Daoy (cell line): Measurements from ENCODE around the gene SYT9. TPM values are rescaled to one million over a fixed set of nuclear protein-coding genes. Genes with fewer than 3 reads are reported as not detected.

Experiments used
- DNase-seq: peaks from one replicate; pipeline ENCODE4 v3.0.0-alpha.2; 2015; ENCODE audit warnings: low read depth
- total RNA-seq: library from RNA; depleted of rRNA; stranded (reverse); fragments of >200 nt; shearing (Covaris generic); gene quantifications from 2 replicates; pipeline ENCODE4 v1.2.3, GENCODE V29; 2014

The SYT9 gene
- total RNA-seq, 1 experiment from 2014 or later = 1.8 TPM

DNA sequence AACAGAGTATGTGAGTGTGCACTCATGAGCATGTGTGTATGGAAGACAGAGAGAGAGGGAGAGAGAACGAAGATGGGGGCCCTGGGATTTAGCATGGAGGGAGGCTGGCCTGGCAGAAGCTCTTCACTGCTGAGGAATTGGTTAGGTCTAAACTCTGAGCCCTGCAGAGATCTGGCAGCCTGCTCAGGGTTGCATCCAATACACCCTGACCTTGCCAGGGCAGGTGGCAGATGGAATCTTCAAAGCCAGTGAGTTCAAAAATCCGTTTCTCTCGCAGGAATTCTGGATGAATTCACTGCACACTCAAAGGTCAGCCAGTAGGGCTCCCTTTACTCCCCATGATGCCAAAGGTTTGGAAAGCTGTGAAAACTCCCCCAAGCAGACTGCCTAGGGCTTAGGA, 172.2 kb downstream of the SYT9 start:
- no peak for DNase-seq

DNA sequence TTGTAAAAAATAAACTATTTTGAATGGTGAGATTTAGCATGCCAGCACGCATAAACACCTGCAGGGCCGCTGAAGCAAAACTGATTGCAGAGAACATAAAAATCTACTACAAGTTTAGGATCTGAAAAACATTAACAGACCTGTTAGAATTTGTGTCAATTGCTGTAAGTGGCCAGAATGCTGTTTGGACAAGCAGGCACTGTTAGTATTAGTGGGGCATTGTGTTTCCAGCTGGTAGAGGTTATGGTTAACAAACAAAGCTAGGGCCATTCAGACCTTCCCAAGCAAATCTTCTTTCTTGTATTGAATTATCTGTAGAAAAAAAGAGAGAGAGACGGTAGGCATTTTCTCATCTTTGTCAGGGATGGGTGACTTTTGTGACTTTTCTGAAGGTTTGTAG, 176.0 kb downstream of the SYT9 start:
- DNase-seq = no peak

DNA sequence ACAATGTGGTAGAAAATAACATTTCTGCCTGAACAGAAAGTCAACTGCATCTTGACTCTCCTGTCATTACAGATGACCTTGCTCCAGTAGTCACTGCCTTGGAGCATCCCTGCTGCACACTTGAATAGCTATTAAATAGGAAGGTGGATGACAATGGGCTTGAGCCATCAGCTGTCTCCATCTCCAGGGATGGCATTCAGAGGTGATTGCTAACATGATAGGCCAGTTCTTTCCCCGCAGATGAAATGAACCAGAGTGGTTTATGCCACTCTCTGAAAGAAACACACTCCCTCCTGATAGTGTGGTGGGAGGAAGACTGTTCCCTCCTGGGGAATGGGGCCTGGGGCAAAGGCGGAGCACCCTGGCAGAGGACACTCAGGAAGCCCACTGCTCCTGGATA, 176.5 kb downstream of the SYT9 start:
- DNase-seq = no peak

DNA sequence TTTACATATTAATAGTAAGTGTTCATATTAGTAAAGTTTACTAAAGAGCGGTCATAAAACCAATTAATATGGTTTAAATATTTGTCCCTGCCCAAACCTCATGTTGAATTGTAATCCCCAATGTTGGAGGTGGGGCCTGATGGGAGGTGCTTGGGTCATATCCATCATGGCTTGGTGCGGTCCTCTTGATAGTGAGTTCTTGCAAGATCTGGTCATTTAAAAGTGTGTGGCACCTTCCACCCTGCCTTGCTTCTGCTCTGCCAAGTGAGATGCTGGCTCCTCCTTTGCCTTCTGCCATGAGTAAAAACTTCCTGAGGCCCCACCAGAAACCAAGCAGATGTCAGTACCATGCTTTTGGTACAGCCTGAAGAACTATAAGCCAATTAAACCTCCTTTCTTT, 178.8 kb downstream of the SYT9 start:
- DNase-seq = no peak

DNA sequence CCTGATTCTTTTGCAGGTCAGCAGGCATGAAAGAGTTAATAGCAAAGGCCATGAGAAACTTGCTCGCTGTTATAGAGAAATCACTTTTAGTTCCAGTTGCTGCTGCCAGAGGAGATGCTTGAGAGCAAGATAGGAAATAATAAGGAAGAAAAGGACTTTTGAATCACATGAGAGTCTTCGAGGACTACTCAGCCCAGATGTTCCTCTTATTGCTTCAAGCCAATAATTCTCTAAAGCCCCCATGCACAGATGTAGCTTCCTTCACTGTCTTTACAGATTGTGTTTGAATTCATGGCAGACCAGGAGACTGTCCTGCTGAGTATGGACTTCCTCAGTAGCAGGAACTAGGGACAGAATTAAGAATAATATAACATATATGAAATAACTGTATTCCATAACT, 183.5 kb downstream of the SYT9 start:
- DNase-seq = no peak

DNA sequence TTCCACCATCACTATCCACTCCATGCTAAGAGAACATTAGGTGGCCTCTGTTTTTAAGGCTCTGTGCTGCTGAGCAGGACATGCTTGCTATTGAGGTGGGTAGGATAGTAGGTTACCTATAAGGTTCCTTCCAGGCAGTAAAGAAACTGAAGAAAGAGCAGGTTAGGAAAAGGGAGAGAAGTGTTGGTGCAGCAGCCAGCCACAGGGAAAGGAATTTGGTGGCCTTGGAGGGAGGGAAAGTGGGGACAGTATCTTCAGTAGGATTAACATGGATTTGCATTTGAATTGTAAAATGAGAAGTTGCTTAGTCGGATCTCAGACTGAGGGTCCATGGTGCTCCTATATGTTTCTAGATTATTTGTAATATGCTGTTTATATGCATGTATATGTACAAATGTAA, 184.4 kb downstream of the SYT9 start:
- DNase-seq = no peak

DNA sequence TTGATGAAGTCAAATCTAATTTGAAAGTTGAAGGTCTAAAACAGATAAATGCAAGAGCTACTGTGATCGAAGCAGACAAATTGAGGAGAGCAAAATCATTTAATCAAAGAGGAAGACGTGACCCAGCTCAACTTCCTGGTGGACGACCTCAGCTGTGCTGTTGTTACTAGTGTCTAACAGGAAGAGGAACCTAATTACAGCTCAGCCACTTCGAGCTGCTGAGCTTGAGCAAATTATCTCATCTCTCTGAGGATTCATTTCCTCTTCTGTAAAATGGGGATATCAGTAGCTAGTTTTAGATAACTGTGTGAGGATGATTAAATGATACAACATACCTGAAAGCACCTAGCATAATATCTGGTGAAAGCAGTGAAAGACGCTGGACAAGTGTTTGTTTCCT, 185.0 kb downstream of the SYT9 start:
- peak; percentile 18 for DNase-seq

DNA sequence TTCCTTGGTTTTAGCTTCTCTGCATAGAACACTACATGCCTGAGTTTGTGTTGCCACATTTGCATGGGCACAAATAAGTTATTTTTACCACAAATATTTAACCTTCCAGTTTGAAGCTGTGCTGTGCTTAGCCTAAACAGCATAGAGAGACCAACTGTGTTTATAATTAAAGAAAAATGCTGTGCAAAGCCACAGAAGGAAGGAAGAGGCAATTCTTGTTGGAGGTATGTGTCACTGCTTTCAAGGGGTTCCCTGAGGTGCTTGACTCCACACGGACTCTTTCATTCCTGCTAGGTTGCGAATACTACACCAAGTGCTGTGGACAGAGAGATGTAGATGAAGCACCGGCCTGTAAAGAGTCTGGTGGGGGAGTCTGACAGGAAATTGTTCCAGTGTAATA, 186.0 kb downstream of the SYT9 start:
- peak; percentile 38 for DNase-seq

DNA sequence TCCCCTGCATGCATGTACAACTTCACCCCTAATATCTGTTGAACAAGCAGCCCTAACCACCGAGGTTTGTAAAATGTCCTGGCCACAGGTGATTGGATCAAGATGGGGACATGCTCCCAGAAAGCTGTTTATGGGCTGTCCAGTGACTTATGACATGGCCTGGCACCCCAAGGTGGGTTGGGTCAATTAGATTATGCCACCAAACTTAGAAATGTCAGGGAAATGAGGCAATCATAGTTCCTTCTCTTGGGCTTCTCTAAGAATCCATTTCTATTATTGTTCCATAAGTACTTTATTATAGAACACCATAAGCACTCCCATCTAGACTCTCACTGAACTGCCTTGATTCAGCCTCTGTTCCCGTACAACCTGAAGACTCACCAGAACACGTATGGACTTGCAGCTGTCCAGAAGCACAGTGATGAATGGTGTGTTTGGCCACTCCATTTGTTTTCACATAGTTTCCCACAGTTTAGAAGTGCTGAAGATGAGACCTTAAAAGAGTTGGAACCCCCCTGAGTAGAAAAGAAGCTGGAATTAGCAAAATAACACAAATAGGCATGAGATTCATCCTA, 188.1 kb downstream of the SYT9 start:
- DNase-seq = no peak

DNA sequence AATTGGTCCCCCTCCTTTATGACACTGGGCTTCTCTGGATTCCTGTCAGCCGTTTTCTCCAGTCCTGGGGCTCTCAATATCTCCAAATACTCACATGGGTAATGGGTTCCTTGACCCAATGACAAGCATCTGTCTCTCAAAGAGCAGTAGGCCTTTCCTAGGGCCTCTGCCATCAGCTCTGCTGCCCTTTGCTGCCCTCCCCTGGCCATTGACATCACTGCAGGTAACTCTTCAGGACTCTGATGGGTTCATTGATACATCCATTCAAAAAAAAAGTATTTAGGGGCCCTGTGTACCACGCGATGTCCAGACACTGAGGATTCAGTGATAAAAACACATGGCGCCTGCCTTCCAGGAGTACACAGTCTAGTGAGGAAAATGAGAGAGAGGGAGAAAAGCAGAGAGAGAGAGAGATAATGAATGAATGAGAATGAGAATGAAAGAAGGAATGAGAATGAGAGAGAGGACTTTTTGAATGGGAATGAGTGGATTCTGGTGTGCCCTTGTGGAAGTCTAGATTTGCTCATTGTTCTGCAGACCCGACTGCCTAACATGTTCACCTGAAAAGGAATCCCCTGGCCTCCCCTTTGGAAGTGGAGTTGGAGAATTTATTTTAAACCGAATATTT, 191.0 kb downstream of the SYT9 start:
- peak; percentile 61 for DNase-seq

DNA sequence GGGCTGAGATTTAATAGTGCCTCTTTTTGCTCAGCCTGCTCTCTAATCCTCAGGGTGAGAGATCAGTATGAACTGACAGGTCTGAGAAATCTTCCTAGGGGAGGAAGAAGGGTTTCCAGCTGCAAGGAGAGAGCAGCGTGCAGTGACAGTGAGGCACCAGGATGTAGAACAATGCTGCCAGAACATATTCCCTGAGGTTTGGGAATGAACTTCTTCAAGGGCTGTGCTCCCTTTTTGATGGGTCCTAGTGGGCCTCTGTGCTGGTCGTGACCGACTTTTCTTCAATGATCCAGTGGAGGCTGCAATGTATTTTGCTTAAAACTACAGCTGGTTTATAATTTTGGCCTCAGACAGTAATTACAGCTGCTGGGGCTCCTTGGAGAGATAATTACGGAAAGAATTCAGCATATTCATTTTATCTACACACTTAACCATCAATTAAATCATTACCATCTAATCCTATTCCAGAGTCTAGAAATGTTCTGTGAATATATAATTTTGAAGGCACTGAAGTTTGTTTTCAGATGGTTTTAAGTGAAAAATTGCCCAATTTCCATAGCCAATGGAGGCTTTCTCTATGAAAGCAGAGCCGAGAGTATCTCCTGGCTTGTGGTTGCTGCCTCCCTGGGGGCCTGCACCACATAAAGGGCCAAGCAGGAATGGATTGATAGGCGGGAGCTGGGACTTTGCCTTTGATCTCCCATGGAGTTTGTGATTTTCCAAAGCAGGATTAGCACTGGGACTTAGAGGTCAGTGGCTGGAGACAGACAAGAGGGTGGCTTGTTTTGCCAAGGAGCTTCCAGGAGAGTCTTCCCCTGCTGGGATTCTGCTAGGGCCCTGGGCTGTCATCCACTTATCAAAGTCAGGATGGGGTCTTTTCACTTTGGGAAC, 192.6 kb downstream of the SYT9 start:
- no peak for DNase-seq

DNA sequence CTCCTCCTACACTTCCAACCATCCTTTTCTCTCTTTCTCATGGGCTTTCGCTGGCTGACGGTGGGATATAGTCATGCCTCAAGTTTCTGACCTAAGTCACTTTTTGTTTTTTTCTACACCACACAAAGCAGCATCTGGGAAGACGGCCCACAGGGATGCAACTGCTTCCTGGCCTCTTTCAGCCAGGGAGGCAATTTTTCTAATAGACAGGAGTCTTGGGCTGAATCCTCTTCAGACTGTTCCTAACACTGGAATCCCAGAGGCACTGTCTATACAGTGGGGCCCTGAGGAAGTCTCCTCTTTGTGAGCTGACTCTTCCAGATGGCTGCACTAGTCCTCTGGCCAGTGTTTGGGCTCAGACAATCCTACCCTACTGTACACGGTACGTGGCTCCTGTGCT, 193.9 kb downstream of the SYT9 start:
- DNase-seq = no peak

DNA sequence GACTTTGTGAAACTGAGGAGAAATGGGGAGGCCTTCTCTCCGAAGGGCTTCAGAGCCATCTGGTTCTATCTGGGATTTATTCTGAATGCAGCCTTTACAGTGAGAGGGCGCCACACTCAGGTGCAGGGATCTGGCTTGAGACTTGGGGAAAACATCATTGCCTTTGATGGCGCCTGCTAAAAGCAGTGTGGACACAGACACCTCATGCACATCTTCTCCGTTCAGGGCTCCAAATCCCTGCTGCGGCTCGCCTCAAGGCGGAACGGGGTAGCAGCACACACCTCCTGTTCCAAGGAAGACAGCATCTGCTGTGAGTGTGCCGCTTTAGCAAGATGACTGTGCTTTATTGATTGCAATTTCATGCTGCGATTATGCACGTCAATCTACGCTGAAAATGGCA, 196.5 kb downstream of the SYT9 start:
- no peak for DNase-seq

DNA sequence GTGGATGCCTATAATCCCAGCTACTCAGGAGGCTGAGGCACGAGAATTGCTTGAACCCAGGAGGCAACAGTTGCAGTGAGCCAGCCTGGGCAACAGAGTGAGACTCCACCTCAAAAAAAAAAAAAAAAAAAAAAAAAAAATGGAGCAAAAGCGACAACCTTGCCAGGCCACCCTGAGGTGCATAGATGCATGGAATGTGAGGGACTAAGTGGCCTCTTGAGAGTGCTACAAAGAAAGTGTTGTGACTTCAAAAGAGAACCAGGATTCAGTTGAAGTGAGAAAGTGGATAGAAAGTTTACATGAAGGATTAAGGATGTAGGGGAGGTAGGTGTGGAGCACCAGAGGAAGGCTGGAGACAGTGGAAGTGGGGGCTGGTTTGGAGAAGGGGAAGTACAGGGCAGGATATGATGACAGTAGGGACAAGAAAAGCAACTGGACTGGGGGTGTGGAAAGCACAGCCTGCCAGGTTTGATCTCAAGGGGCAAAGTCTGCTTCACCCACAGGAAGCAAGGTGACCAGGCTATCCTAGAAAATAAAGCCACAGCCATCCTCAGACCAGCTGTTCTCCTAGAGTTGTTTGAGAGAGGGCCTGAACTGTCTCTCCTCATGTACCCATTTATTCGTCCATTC, 197.6 kb downstream of the SYT9 start:
- no peak for DNase-seq

DNA sequence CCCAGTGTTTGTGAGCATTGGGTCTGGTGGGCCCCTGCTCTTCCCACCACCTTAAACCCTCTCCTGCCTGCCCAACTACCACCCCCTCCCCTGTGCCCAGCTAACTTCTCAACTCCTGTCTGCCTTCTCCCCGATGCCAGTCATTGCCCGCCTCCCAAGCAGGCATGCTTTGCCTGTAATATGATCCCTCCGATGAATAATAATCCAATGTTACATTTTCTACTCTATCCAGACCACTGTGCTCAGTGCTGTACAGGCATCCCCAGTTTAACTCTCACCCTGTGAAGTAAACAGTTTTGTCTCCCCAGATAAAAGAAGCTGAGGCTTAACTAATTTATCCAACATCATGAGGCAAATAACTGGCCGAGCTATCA, 198.1 kb downstream of the SYT9 start:
- DNase-seq = peak; percentile 19

DNA sequence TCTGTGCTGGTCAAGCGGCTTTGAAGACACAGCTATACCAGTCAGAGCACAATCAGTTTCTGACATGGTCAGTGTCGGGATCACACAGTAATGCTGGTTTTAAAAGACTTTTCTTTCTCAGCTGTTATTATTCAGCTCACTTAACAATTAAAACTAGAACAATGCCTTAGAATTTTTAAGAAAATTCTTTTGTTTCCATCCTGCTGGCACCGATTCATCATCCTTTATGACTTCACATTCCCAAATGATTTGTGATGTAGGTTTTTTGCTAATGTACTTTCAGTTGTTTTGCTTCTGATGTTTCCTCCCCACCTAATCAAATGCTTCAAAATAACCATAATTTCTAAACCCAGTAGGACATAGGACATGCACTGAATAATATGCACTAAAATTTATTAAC, 199.1 kb downstream of the SYT9 start:
- no peak for DNase-seq

DNA sequence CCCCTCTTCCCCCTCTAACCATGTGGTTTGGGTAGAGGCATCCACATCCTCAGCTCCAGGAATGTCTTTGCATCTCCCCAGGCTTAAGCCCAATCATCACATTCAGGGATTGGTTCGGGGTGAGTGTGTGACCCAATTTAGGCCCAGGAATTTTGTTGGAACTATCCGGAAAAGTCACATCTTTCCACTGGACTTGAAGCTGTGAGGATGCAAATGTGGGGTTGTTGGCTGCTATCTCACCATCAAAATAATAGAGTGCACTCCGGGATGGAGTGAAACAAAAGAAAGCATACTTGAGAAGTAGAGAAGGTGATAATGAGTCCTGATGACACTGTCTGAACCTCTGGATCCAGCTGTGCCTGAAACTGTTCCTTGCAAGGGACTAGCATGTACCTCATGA, 199.8 kb downstream of the SYT9 start:
- no peak for DNase-seq

DNA sequence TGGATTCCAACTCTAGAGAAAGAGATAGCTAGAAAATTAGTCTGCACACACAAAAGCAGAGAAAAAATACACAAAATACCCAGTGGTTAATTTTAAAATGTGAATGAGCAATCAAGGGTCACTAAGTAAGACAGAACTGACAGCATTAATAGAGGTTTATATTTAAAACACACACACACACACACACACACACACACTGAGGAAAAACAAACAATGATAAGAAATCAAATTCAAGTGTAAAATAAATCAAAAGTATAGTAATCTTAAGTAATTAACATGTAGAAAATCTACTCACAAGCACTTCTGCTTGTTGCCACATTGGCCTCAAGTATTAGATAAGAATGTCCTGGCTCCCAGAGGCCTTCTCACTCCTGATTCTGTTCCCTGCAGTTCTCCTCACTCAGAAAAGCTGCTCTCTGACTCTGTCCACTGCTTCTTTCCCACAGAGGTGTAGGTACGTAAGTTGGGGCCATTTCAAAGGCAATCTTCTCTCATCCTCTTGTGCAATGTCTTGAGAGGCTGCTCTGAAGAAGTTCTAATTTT, 200.3 kb downstream of the SYT9 start:
- no peak for DNase-seq

DNA sequence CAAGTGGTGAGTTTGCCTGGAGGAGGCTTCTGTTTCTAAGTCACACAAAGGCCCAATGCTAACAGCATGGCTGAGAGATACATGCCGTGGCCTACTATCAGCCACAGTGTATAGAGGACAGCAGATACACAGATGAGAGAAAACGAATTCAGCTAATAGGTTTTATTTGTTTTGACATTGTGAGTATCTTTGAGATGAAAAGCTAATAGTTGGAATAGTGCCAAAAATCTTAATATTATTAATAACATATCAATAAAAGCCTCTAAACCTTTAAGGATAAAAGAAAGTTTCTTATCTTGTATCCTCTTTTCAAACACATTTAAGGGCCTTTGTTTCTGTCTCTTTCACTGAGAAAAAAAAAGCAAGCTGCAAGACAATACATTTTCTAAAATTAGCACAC, 203.2 kb downstream of the SYT9 start:
- DNase-seq = no peak

DNA sequence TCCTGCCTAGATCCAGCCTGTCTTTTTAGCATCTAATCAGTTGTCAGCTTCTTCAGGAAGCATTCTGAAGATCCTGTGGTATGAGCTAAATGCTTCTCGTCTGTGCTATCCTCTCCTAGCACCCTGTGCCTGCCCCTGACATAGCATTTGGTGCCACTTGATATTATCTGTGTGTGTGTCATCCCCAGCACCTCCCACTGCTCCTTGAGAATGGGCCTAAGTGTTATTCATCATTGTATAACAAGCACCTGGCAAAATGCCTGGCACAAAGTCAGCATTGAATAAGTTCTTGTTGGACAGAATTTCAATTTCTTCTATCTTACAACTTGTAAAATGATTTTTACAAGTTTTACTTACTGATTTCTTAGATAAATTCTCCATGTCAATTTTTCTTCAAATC, 205.5 kb downstream of the SYT9 start:
- peak; percentile 75 for DNase-seq

DNA sequence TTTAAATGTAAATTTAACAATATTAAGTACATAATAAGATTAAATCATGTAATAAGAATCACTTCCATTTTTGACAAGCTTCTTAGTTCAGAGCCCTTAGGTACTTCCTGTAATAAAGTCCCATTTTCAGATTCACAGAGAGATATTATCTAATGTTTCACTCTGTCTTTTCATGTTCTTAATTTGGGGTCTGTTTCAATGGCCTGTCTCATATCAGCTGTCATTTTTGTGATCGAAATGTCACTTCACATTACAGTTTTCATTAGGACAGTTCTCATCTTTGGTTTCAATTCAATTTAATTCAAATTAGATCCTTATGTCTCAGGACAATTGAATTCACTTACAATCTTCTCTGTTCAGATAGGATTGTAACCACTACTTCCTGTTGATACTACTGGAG, 211.0 kb downstream of the SYT9 start:
- no peak for DNase-seq

DNA sequence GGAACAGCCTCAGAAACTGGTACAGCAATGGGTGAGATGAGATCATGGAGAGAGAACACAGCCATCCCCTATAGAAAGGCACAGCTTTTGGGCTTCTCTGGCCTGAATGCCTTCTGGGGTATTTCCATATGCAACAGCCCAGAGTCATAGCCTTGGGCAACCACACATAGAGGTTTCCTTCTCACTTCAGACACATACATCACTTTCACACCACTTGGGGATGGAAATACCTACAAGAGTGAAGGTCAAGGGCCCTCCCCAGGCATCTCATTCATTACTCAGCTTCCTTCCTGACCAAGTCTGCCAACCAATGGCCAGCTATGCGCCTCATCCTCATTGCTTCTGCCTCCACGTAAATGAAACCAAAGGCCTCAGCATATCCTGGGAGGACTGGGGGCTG, 215.9 kb downstream of the SYT9 start:
- peak; percentile 55 for DNase-seq
